SK-N-SH treated with all-trans-retinoic acid at 6 μM for 48 hours (cell line): ENCODE results near the gene TOPBP1.

Experiments used
- ATAC-seq: fragments of 200-7000 bp; cut with Tn5 transposase; 3 replicates; pipeline ENCODE4 v1.9.1; 2020; ENCODE audit warnings: mild to moderate bottlenecking, moderate library complexity
- ARNTL ChIP-seq: fragments of 450-650 bp; formaldehyde crosslinking; IDR thresholded peaks from 2 replicates; pipeline ENCODE4 v1.5.0; 2020; ENCODE audit warnings: low read depth, mild to moderate bottlenecking, moderate library complexity, borderline replicate concordance
- BACH2 ChIP-seq: fragments of 250-450 bp; sonication (Bioruptor Pico); IDR thresholded peaks from 2 replicates; pipeline ENCODE4 v1.9.0; 2021; ENCODE audit warnings: mild to moderate bottlenecking, borderline replicate concordance
- CSDC2 ChIP-seq: fragments of 250-450 bp; sonication (Bioruptor Pico); IDR thresholded peaks from 2 replicates; pipeline ENCODE4 v1.5.0; 2020; ENCODE audit warnings: mild to moderate bottlenecking, moderate library complexity
- ESRRG ChIP-seq: fragments of 250-450 bp; sonication (Bioruptor Pico); IDR thresholded peaks from 2 replicates; pipeline ENCODE4 v1.6.1; 2021; ENCODE audit warnings: mild to moderate bottlenecking
- GLIS3 ChIP-seq: fragments of 250-450 bp; sonication (Bioruptor Pico); IDR thresholded peaks from 2 replicates; pipeline ENCODE4 v1.5.0; 2020; ENCODE audit warnings: mild to moderate bottlenecking, moderate library complexity
- ISL1 ChIP-seq: fragments of 250-450 bp; sonication (Bioruptor Pico); IDR thresholded peaks from 2 replicates; pipeline ENCODE4 v2.1.2; 2022; ENCODE audit warnings: mild to moderate bottlenecking, moderate library complexity
- OSR1 ChIP-seq: fragments of 250-450 bp; sonication (Bioruptor Pico); IDR thresholded peaks from 2 replicates; pipeline ENCODE4 v1.8.0; 2022; ENCODE audit warnings: moderate library complexity, mild to moderate bottlenecking, inconsistent platforms
- PPARA ChIP-seq: fragments of 250-450 bp; sonication (Bioruptor Pico); IDR thresholded peaks from 2 replicates; pipeline ENCODE4 v1.5.0; 2020; ENCODE audit warnings: mild to moderate bottlenecking, borderline replicate concordance
- RARB ChIP-seq: fragments of 250-450 bp; sonication (Bioruptor Pico); IDR thresholded peaks from 2 replicates; pipeline ENCODE4 v1.8.0; 2021; ENCODE audit warnings: mild to moderate bottlenecking, moderate library complexity
- SNAI2 ChIP-seq: fragments of 250-450 bp; sonication (Bioruptor Pico); IDR thresholded peaks from 2 replicates; pipeline ENCODE4 v1.5.0; 2020; ENCODE audit warnings: mild to moderate bottlenecking, moderate library complexity
- TOX ChIP-seq: fragments of 250-450 bp; sonication (Bioruptor Pico); IDR thresholded peaks from 2 replicates; pipeline ENCODE4 v1.8.0; 2021; ENCODE audit warnings: mild to moderate bottlenecking, moderate library complexity, borderline replicate concordance
- ZFP3 ChIP-seq: fragments of 250-450 bp; sonication (Bioruptor Pico); IDR thresholded peaks from 2 replicates; pipeline ENCODE4 v1.5.0; 2020; ENCODE audit warnings: mild to moderate bottlenecking, moderate library complexity
- ZFP30 ChIP-seq: fragments of 450-650 bp; formaldehyde crosslinking; IDR thresholded peaks from 2 replicates; pipeline ENCODE4 v1.5.0; 2022; ENCODE audit warnings: mild to moderate bottlenecking, moderate library complexity
- ZNF565 ChIP-seq: fragments of 450-650 bp; formaldehyde crosslinking; conservative IDR thresholded peaks from 2 replicates; pipeline ENCODE4 v1.5.0; 2020; ENCODE audit warnings: low read depth, mild to moderate bottlenecking, moderate library complexity
- ZNF70 ChIP-seq: fragments of 450-650 bp; formaldehyde crosslinking; IDR thresholded peaks from 2 replicates; pipeline ENCODE4 v1.5.0; 2020; ENCODE audit warnings: mild to moderate bottlenecking, moderate library complexity
- TF ChIP-seq, protein P1 (sequence below): fragments of 250-450 bp; sonication (Bioruptor Pico); IDR thresholded peaks from 2 replicates; pipeline ENCODE4 v1.8.0; 2020; ENCODE audit warnings: mild to moderate bottlenecking, moderate library complexity, borderline replicate concordance
- TF ChIP-seq, protein P2 (sequence below): fragments of 250-450 bp; sonication (Bioruptor Pico); IDR thresholded peaks from 2 replicates; pipeline ENCODE4 v1.5.0; 2020; ENCODE audit warnings: mild to moderate bottlenecking, moderate library complexity
- TF ChIP-seq, protein P3 (sequence below): fragments of 250-450 bp; sonication (Bioruptor Pico); IDR thresholded peaks from 2 replicates; pipeline ENCODE4 v1.5.1; 2021; ENCODE audit warnings: mild to moderate bottlenecking, moderate library complexity
- TF ChIP-seq, protein P4 (sequence below): fragments of 250-450 bp; sonication (Bioruptor Pico); IDR thresholded peaks from 2 replicates; pipeline ENCODE4 v1.8.0; 2021; ENCODE audit warnings: low read depth, mild to moderate bottlenecking, moderate library complexity, borderline replicate concordance

TOPBP1 gene

DNA sequence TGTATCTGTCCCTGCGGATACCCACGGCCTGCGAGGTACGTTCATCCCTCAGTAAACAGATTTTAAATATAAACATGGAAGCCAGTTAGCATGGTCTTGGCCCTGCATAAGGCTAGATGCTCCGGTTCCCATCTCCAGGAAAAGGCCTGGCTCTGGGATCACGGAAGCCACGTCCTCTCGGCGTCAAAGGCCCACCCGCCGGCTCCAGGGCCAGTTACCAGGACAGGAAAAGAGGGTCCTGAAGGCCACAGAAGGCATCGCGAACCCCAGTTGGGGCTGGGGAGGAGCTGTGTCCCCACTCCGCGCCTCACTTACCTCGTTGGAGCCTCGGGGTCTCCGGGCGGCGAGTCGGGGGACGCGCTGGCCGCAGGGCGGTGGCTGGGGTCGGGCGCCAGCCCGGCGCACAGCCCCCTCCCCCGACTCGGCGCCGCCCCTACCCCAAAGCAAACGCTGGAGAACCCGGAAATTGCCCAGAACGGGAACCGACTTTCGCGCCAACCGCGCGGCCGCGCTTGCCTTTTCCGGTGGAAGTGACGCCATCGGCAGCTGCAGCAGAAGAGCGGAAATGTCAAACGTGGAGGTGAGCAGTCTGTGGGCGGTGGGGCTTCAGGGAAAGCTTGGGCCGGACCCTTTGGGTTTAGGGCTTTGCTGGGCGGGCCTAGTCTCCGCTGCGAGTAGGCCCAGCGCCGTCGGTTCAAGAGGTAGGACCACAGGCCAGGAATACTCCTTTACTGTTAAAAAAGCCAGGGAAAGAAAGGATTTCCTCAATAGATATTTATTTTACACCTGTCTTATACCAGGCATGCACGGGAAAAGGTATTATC lies at the start of gene TOPBP1:
TSS of gene TOPBP1 (minus strand) at position 488 of the 824 bp plus-strand sequence. CDS start 814 bp downstream, outside the sequence.
- ATAC-seq = peak; percentile 90
- TF ChIP-seq, protein P1, sequence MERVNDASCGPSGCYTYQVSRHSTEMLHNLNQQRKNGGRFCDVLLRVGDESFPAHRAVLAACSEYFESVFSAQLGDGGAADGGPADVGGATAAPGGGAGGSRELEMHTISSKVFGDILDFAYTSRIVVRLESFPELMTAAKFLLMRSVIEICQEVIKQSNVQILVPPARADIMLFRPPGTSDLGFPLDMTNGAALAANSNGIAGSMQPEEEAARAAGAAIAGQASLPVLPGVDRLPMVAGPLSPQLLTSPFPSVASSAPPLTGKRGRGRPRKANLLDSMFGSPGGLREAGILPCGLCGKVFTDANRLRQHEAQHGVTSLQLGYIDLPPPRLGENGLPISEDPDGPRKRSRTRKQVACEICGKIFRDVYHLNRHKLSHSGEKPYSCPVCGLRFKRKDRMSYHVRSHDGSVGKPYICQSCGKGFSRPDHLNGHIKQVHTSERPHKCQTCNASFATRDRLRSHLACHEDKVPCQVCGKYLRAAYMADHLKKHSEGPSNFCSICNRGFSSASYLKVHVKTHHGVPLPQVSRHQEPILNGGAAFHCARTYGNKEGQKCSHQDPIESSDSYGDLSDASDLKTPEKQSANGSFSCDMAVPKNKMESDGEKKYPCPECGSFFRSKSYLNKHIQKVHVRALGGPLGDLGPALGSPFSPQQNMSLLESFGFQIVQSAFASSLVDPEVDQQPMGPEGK (CRISPR knock-in tag) = no peak
- TF ChIP-seq ISL1 (no peak), ESRRG (CRISPR knock-in tag) (no peak), GLIS3 (CRISPR knock-in tag) (0 out of 2 replicates have a peak, but pooled peaks have one; percentile 25)
- TF ChIP-seq, protein P2, sequence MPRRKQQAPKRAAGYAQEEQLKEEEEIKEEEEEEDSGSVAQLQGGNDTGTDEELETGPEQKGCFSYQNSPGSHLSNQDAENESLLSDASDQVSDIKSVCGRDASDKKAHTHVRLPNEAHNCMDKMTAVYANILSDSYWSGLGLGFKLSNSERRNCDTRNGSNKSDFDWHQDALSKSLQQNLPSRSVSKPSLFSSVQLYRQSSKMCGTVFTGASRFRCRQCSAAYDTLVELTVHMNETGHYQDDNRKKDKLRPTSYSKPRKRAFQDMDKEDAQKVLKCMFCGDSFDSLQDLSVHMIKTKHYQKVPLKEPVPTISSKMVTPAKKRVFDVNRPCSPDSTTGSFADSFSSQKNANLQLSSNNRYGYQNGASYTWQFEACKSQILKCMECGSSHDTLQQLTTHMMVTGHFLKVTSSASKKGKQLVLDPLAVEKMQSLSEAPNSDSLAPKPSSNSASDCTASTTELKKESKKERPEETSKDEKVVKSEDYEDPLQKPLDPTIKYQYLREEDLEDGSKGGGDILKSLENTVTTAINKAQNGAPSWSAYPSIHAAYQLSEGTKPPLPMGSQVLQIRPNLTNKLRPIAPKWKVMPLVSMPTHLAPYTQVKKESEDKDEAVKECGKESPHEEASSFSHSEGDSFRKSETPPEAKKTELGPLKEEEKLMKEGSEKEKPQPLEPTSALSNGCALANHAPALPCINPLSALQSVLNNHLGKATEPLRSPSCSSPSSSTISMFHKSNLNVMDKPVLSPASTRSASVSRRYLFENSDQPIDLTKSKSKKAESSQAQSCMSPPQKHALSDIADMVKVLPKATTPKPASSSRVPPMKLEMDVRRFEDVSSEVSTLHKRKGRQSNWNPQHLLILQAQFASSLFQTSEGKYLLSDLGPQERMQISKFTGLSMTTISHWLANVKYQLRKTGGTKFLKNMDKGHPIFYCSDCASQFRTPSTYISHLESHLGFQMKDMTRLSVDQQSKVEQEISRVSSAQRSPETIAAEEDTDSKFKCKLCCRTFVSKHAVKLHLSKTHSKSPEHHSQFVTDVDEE (CRISPR knock-in tag) = no peak
- TF ChIP-seq, all 23 proteins: peak for 1

DNA sequence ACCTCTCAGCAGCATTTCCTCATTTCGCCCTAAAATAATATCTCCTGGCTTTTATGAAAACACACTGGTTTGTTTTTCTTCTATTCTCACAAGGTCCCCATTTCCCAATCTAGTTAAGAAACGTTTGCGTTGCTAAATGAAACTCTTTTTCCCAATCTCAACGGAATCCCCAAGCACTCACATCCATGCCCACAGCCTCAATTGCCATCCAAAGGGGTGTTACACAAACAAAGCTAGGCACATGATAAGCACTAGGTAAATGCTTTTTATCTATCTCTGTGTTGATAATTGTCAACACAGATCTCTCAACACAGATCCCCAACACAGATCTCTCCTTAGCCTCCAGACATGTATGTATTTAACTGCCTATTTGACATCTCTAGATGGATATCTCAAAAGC lies 49.3 kb upstream of the TOPBP1 start:
- no peak for ATAC-seq
- TF ChIP-seq, protein P1 (CRISPR knock-in tag) = no peak
- TF ChIP-seq ZNF70 (CRISPR knock-in tag) (no peak), BACH2 (CRISPR knock-in tag) (no peak), ARNTL (no peak), CSDC2 (no peak), ZFP3 (CRISPR knock-in tag) (no peak), SNAI2 (no peak), PPARA (CRISPR knock-in tag) (no peak), ISL1 (no peak), ZFP30 (CRISPR knock-in tag) (no peak), TOX (CRISPR knock-in tag) (no peak), RARB (no peak), ZNF565 (no peak), OSR1 (no peak), ESRRG (CRISPR knock-in tag) (no peak)
- TF ChIP-seq, protein P3, sequence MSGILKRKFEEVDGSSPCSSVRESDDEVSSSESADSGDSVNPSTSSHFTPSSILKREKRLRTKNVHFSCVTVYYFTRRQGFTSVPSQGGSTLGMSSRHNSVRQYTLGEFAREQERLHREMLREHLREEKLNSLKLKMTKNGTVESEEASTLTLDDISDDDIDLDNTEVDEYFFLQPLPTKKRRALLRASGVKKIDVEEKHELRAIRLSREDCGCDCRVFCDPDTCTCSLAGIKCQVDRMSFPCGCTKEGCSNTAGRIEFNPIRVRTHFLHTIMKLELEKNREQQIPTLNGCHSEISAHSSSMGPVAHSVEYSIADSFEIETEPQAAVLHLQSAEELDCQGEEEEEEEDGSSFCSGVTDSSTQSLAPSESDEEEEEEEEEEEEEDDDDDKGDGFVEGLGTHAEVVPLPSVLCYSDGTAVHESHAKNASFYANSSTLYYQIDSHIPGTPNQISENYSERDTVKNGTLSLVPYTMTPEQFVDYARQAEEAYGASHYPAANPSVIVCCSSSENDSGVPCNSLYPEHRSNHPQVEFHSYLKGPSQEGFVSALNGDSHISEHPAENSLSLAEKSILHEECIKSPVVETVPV = no peak
- TF ChIP-seq, protein P2 (CRISPR knock-in tag) = no peak
- TF ChIP-seq, protein P4, sequence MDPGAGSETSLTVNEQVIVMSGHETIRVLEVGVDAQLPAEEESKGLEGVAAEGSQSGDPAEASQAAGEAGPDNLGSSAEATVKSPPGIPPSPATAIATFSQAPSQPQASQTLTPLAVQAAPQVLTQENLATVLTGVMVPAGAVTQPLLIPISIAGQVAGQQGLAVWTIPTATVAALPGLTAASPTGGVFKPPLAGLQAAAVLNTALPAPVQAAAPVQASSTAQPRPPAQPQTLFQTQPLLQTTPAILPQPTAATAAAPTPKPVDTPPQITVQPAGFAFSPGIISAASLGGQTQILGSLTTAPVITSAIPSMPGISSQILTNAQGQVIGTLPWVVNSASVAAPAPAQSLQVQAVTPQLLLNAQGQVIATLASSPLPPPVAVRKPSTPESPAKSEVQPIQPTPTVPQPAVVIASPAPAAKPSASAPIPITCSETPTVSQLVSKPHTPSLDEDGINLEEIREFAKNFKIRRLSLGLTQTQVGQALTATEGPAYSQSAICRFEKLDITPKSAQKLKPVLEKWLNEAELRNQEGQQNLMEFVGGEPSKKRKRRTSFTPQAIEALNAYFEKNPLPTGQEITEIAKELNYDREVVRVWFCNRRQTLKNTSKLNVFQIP (CRISPR knock-in tag) = no peak
